Activated effector memory CD4-positive, alpha-beta T cell treated with anti-CD3 and anti-CD28 coated beads, Interleukin-2, amount 50 U/mL, for 16 hours (primary cell): Measurements from ENCODE around the gene BDKRB1.
A peak's percentile ranks its signal among the peaks of the same experiment; 100 is the strongest.

Experiments
- DNase-seq: peaks from one replicate; pipeline ENCODE4 v3.0.0-alpha.2; 2020

The BDKRB1 gene

DNA sequence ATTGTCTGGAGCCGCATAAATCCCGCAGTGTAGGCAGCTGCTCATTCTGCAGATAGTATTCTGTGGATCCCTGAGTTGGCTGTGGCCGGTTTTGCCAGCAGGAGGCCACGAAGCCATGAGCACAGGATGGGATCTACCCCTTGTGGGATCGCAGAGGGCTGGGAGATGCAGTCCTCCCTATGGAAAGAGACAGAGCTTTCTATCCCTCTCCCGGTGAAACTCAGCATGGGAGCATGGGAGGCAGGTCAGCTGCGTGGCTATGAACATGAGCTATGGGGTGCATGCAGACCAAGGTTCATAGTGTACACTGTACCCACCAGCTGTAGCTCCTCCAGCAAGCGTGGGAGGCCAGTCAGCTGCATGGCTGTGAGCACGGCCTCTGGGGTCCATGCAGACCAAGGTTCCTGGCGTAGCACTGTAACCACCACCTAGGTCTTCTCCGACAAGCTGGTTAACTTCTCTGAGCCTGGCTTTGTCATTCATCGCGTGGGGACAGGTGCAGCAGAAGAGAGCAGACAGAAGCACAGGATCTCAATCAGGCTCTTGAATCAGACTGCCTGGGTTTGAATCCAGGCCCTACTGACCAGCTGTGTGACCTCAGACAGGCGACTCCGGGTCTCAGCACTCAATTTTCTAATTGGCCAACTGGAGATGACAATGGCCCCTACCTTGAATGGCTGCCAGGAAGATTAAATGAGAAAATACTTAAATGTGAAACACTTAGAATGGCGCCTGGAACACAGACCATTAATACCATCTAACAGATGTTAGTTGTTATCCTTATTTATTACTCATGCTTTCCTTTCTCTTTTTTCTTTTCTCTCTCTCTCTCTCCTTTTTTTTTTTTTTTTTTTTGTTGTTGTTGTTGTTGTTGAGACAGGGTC lies 6.0 kb downstream of the BDKRB1 start:
- no peak for DNase-seq

- DNase-seq = no peak
These were observed 7.6 kb downstream of the BDKRB1 start for GRCh38 chr14:96263347-96264199.

DNA sequence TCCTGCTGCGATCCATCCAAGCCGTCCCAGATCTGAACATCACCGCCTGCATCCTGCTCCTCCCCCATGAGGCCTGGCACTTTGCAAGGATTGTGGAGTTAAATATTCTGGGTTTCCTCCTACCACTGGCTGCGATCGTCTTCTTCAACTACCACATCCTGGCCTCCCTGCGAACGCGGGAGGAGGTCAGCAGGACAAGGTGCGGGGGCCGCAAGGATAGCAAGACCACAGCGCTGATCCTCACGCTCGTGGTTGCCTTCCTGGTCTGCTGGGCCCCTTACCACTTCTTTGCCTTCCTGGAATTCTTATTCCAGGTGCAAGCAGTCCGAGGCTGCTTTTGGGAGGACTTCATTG lies 8.2 kb downstream of the BDKRB1 start:
- DNase-seq = no peak

- no peak for DNase-seq
These were observed 8.8 kb downstream of the BDKRB1 start for GRCh38 chr14:96264853-96265252.

DNA sequence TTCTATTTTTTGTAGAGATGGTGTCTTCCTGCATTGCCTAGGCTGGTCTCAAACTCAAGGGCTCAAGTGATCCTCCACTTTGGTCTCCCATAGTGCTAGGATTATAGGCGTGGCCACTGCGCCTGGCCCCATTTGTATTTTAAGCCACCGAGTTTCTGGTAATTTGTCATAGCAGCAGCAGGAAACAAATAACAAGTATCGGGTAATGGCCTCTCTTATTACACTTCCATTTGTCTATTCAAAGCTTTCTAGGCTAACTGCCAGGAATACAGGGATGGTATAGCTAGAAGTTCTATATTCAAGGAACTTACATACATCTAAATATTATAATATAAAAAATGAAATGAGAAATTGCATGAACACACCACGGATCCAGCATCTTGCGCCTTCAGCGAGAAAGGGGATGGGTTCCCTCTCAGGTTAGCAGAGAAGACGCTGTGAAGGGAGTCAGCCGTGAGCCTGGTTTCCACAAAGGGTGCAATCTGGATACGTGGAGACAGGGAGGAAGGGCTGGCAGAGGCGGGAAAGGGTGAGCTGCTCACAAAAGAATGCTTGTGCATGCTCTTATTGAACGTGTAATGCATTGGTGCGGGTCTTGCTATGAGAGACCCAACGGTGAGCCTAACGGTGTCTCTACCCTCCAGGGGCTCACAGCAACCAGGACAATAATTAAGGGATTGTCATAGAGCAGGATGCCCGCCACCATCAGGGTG lies 9.5 kb downstream of the BDKRB1 start:
- no peak for DNase-seq

- no peak for DNase-seq
These were observed 11.3 kb downstream of the BDKRB1 start for GRCh38 chr14:96267336-96267735.

DNA sequence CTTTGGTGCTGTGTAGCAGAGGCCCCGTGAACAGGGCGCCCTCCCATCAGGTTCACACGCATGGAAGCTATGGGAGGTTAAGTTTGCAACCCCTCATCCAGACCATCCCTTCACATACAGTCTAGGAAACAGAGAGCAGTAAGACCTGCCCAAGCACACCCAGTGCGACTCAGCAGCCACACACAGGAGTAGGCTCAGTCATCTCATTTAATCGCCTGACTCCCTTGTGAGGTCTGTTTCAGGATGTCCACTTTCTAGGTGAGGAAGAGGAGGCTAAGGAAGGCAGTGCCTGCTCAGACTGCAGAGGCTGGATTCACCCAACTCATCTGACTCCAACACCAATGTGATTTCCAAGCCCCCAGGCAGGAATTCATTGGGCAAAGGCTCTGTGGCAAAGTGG lies 11.9 kb downstream of the BDKRB1 start:
- DNase-seq = no peak

DNA sequence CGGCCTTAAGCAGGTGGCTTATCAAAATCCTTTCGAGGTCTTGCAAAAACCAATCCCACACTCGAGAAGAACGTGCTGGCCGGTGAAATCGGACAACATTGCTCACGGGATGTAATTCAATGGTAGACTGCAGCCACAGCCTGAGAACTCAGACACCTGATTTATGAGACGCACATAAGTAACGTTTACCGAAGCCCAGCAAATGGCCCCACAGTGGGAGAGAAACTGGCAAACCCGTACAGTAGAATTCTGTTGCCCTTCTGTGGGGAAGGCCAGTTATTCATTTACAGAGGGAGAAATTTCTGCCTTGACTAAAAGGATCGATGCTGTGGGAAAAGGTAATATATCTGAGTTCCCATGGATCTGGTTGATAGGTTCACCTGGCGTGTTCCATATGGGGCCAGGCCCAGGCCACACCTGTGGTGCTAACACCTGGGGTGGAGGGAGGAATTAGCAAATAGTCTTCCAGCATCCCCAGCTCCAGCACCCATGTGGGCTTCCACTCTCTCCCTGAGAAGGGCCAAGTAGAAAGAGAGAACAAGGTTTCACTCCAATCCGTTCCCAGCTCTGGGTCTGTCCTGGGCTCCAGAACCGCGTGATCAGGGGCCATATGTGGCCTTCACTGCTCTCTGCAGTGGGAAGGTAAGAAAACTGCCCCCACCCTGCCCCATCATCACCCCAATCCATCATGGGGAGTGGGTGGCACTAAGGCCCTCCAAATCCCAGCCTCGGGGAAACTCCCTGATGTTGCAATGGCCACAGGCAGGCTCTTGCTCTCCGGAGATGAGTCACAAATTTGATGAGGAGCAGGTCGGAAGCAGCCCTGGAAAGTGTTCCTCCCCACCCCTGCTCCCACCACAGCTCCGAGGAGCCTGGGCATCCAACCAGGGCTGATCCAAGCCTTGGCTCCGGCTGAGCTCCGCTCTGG lies 12.7 kb downstream of the BDKRB1 start:
- DNase-seq = no peak

DNA sequence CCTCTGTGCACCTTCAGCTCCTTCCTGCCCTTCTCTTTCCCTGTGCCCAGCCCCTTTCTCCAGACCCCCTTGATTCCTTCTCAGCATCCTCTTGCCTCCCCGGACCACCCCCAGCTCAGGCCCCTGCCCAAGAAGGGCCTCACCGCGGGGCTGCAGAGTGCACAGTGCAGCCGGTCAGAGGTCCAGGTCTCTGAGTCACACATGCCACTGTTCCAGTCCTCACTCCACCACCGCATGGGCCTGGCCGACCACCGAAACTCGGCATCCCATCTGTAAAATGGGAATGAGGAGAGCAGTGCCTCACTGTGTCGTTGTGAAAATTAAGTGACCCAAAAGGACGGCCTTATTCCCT lies 13.3 kb downstream of the BDKRB1 start:
- DNase-seq = no peak

DNA sequence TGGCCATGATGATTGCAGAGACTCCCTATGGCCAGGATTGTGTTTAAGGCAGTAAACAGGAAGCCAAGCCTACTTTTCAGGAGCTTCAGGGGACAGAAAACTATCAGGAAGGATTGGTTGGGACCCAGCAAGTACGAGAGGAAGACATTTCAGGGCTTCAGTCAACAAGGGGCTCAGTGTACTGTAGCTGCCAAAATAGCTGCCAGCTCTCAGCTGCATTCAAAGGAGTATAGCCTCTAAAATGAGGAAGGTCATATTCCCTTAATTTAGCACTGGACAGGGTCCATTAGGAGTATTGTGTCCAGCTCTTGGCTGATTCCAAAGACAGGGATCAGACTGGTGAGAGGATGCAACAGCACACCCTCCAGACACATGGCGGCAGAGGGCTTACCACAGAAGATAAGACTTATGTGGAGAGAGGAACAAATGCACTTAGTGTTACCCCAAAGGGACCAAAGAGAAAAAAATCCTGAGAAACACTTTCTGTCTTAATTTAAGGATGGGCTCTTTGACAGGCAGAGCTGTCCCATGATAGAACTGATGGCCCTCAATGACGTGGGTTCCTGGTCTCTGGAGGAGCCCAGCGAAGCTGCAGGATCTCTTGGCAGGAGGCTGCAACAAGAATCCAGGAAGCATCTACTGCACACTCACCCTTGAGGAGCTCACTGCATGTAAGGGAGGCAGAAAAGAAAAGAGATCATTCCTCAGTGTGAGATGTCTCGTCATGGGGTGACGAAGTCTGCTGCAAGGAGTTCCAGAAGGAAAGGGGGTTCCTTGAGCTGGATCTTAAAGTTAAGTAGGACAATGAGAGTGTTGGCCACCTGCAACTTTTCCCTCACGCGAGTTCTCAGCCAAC lies 14.8 kb downstream of the BDKRB1 start:
- no peak for DNase-seq

- DNase-seq = no peak
These were observed 15.4 kb downstream of the BDKRB1 start for GRCh38 chr14:96271421-96271762.

DNA sequence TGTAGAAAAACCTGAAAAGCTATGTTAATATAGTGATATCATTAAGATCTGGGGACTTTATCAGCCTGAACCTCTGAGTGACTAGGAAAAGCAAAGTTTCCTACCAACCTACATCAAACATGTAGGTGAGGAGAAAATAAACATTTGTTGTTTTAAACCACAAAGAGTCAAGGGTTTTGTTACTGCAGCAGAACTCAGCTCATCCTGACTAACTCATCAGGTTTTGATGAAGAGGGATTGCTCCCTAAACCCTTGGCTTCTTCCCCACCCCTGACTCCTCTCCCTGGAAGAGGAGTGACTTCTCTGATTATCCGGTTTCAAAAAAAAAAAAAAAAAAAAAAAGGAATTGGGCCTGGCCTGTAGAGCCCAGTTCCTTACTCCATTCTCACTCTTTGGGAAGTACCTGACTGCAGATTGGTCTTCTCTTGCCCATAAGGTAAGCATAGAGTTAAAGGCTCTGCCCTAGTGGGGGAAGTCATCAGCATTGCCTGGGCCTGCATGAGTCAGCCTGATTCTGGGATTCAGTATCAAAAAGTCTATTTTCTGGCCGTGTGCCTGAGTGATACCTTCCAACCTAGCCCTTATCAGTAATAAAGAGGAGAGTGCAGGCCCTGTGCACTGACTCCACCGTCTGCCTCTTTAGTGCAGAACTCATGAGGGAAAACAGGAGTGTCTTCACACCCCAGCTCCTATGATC lies 16.9 kb downstream of the BDKRB1 start:
- DNase-seq = no peak

GRCh38 chr14:96273629-96274028 lies 17.6 kb downstream of the BDKRB1 start:
- DNase-seq = no peak

GRCh38 chr14:96274122-96274521 lies 18.1 kb downstream of the BDKRB1 start:
- no peak for DNase-seq

DNA sequence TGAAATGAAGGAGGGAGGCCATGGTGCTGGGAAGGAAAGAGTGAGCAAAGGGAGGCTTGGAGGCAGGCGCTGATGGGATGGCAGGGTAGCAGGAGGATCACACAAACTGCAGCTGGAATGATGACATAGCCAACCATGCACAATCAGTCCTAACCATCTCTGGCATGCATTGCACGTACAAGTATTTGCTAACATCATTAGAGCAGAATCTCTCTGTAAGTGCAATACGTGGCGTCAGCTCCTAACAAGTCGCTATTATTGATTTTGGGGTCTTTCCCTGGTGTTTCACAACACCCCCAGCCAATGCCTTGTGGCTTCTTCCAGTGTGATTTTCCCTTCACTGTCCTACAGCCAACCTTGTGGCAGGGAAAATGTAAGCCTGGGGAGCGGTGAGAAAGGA lies 18.5 kb downstream of the BDKRB1 start:
- DNase-seq = no peak

DNA sequence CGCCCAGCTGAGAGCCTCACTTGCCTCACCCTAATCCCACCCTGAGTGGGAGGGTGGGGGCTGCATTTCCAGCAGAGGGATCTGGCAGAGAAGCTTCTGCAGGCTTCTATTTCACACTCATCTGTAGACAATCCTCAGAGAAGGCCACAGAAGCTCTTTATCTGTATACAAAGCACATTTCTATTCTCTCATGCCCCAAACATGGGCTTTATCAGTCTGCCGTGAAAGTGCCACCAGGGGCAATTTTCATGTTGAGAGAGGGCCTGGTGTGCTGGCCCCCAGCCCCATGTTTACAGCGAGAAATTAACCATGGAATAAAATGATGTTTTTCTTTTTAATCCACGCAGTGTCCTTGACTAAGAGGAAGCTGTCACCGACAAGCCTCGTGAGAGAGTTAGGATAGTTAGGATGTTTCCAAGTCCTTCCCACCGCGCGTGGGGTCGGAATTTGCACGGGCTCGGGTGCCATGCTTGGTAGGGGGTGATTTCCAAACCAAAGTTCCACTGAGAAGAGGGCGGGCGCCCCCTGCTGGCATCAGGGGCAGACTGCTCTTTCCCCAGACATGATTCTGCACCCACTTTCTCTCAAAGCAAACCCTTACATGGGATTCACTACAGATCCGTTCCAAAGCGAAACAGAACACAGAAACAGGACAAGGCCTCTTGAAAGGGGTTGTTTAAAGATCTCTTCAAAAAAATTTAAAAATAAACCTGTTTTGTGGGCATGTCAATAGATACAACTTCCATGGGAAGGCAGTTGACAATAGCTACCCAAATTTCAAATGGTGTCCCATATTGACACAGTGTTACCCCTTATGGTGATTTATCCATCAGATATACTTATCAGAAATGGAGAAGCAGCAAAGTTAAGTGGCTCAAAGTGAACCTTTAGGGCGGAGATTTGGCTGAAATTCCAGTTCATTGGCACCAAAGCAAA lies 19.4 kb downstream of the BDKRB1 start:
- peak; percentile 89 for DNase-seq

- no peak for DNase-seq
These were observed 21.9 kb downstream of the BDKRB1 start for GRCh38 chr14:96277890-96278289.

- no peak for DNase-seq
These were observed 23.6 kb downstream of the BDKRB1 start for GRCh38 chr14:96279564-96279963.

- no peak for DNase-seq
These were observed 24.1 kb downstream of the BDKRB1 start for GRCh38 chr14:96280104-96280503.

GRCh38 chr14:96281486-96281885 lies 25.5 kb downstream of the BDKRB1 start:
- no peak for DNase-seq
